Transverse colon (tissue), 4 donors: ENCODE data around the gene MTF2. TPM values are rescaled to one million over a fixed set of nuclear protein-coding genes. Genes with fewer than 3 reads are reported as not detected.

ENCODE experiments used
- DNase-seq: peaks from one replicate; pipeline ENCODE4 v3.0.0-alpha.2; 2019
- H3K27ac ChIP-seq, 4 donors: fragments of 200-600 bp; sonication (generic); 2 replicates each; pipeline ENCODE4 v1.5.1; 2016 to 2018; ENCODE audit warnings: inconsistent platforms in 4 of 4
- H3K27me3 ChIP-seq: fragments of 200-600 bp; sonication (generic); 2 replicates; pipeline ENCODE4 v1.5.1; 2017; ENCODE audit warnings: inconsistent platforms
- H3K36me3 ChIP-seq, 4 donors: fragments of 200-600 bp; sonication (generic); 2 replicates each; pipeline ENCODE4 v1.5.1; 2017 to 2019; ENCODE audit warnings: inconsistent platforms in 4 of 4
- H3K4me1 ChIP-seq, 4 donors: fragments of 200-600 bp; sonication (generic); 2 replicates each; pipeline ENCODE4 v1.5.1; 2017 to 2020; ENCODE audit warnings: inconsistent platforms in 4 of 4
- H3K4me3 ChIP-seq, 4 donors: fragments of 200-600 bp; sonication (generic); 1 replicate in 1 of 4; 2 replicates in 3 of 4; pipeline versions ENCODE4 v1.5.1 to v1.6.1; 2017 to 2019; ENCODE audit warnings: inconsistent platforms in 4 of 4
- H3K9me3 ChIP-seq, 2 donors: fragments of 200-600 bp; sonication (generic); 2 replicates each; pipeline ENCODE4 v1.5.1; 2017 to 2019; ENCODE audit warnings: inconsistent platforms in 2 of 2
- CTCF ChIP-seq, 5 experiments: fragments of 200-600 bp in 3 of 5; fragments of 450-650 bp in 2 of 5; sonication (generic) in 3 of 5; IDR thresholded peaks; 1 replicate in 2 of 5; 2 replicates in 3 of 5; pipeline ENCODE4 v1.5.1; 2016 to 2017; ENCODE audit warnings: antibody characterized with exemption in 5 of 5, inconsistent platforms in 3 of 5, mild to moderate bottlenecking in 2 of 5, moderate library complexity in 1 of 5
- EP300 ChIP-seq: sonication (generic); formaldehyde crosslinking; IDR thresholded peaks from one replicate; pipeline ENCODE4 v1.6.1; 2017; ENCODE audit warnings: antibody characterized with exemption, low read depth
- POLR2A ChIP-seq: fragments of 450-650 bp; IDR thresholded peaks from one replicate; pipeline ENCODE4 v1.6.1; 2016; ENCODE audit warnings: antibody characterized with exemption, mild to moderate bottlenecking, moderate library complexity
- POLR2AphosphoS5 ChIP-seq, 3 donors: sonication (generic); formaldehyde crosslinking; IDR thresholded peaks; one replicate each; pipeline ENCODE4 v1.6.1; 2016; ENCODE audit warnings: antibody characterized with exemption in 3 of 3
- WGBS, 2 donors: methylation state at CpG; one replicate each; pipeline ENCODE4 v1.1.5; 2018; ENCODE audit warnings: low coverage in 1 of 2; 5-methylcytosine and 5-hydroxymethylcytosine counted together
- in situ Hi-C, 4 donors: fragments of 200-750 bp; cut with MboI; loops; one replicate each; pipeline versions ENCODE4 v1.15.0 to v1.15.1; 2017; ENCODE audit warnings: low sequenced_read_pairs in 3 of 4, low pct_ligation_motif_present in 1 of 4, low pct_unique_long_range_greater_than_20kb in 1 of 4
- intact Hi-C: fragments of 100-400 bp; cut with DNase I; formaldehyde crosslinking; loops from one replicate; pipeline ENCODE4 v1.15.1; 2023; ENCODE audit warnings: low total_unique reads
- total RNA-seq, 4 donors: library from RNA; depleted of rRNA; stranded (reverse); fragments of >200 nt; gene quantifications; one replicate each; pipeline ENCODE4 v1.1.0, GENCODE V29; 2016

The MTF2 gene
- total RNA-seq, 4 donors from 2014 or later, result 9.0 to 33.3 (median 22.4) TPM

DNA sequence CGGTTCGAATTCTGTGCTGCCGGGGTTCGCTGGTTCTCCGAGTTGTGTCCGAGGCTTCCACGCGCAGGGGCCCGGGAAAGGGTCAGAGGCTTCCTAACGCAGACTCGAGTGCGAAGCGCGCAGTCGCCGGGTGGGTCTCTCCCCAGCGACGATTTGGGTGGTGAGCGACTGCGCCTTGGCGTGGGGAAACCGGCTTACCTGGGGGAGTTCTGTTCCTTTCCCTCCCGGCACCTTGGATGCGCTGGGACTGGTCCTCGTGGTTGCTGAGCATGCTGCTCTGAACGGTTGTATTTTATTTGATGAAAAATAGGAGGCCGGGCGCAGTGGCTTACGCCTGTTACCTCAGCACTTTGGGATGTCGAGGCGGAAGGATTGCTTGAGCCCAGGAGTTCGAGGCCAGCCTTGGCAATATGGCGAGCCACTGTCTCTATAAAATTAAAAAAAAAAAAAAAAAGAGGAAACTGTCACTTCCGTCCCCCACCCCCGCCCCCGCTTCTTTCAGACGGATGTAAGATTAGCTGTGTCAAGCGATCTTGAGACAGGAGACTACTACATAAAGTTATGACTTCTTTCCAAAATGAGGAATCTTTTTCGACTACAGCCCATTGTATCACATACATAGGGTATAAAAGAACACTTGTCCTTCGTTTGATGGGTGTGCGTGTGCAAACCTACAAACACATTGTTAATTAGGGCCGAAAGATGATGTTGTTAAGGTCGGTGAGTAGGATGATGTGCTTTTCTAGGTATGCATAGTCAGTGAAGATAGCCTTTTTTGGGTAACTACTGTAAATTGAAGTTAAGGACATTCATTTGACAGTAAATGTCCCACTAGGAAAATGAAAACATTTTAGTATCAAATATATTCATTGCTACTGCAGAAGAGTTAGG is 101.9 kb downstream of the MTF2 start, which contains the start of gene CCDC18:
Gene CCDC18 (plus strand): TSS at position 2 of the 891 bp plus-strand sequence. CDS start 2,638 bp downstream, outside the sequence.
- H3K4me1 ChIP-seq, result peaks cover 9 to 34% (median 16%) of the 10 kb centered on the region in 4 donors
- WGBS, 2 donors, result 2 to 7% methylated on average over 6 to 38 of the region's 43 CpGs
- peak within 1 kb of the TSS; percentile 67 to 80 (median 79) for H3K4me3 ChIP-seq
- intact Hi-C loops (no loop called here), in situ Hi-C loops (no loop called here)
- no peak for DNase-seq
- no peaks in the 10 kb centered on the region for H3K9me3 ChIP-seq
- no peaks in the 10 kb centered on the region for H3K36me3 ChIP-seq
- TF ChIP-seq EP300 (no peak), POLR2AphosphoS5 (IDR thresholded peaks at IDR 0.05) (no peak), POLR2A (no peak), CTCF (IDR thresholded peaks at IDR 0.05) (no peak)
- H3K27me3 ChIP-seq, result no peaks in the 10 kb centered on the region
- peak within 1 kb of the TSS; percentile 97 to 100 (median 99) for H3K27ac ChIP-seq

DNA sequence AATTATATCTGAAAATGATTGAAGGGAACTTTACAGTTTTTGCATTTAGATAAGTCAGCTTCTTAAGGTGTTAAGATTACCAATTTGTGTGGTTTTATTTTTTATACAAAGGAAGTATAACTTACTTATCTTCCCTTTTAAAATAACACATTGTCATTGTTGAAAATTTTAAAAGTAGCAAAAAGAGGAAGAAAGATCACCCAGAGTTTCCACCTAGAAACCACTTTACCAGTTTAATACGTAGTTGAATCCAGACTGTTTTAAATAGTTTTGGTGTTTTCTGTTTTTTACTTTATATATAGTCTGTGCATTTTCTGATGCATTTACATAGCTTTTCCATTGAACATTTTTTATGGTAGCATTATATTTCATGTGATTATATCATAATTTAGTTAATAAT is 107.6 kb downstream of the MTF2 start:
- H3K36me3 ChIP-seq, result no peaks in the 10 kb centered on the region
- H3K27me3 ChIP-seq, result no peaks in the 10 kb centered on the region
- H3K27ac ChIP-seq, result no peak overlapping the region
- no peak for DNase-seq
- in situ Hi-C loops, result no loop called here
- no peaks in the 10 kb centered on the region for H3K9me3 ChIP-seq
- WGBS, 2 donors, result 79 to 100% methylated on average over 1 of the region's 1 CpG
- TF ChIP-seq EP300 (no peak), POLR2A (no peak)
- no peak overlapping the region for H3K4me3 ChIP-seq
- peaks cover 0 to 3% (median 0%) of the 10 kb centered on the region in 4 donors for H3K4me1 ChIP-seq
- intact Hi-C loops, result no loop called here

Other genes with a start within 250 kb of the MTF2 start
- gene RPL5, start 247.2 kb upstream of the MTF2 start, total RNA-seq, result 1,000 to 10,000 TPM in 3 of 4 donors, 100 to 1,000 TPM in 1; 360 to 1,369 (median 1,157) TPM
- 10 to 100 TPM in 2 of 4 donors, 1 to 10 TPM in 2; 6.0 to 17.9 (median 11.2) TPM for gene DIPK1A, start 117.8 kb upstream of the MTF2 start, total RNA-seq
- gene TMED5, start 101.1 kb downstream of the MTF2 start, total RNA-seq, result 10 to 100 TPM; 15.0 to 97.3 (median 43.3) TPM
- gene CCDC18, start 101.4 kb downstream of the MTF2 start, total RNA-seq, result 1 to 10 TPM; 1.5 to 5.1 (median 2.8) TPM